Keratinocyte (primary cell): ENCODE data around the gene MAP1LC3B2. TPM values are rescaled to one million over a fixed set of nuclear protein-coding genes. Genes with fewer than 3 reads are reported as not detected.

Source experiments
- DNase-seq: peaks from one replicate; pipeline ENCODE4 v3.0.0-alpha.2; 2011; ENCODE audit warnings: low read depth, missing footprints, low spot score
- FAIRE-seq: peaks from 2 replicates; lab custom pipeline; 2011; peaks lifted over from hg19 to GRCh38; lab: Jason Lieb, UNC
- H2AFZ ChIP-seq: 2 replicates; pipeline ENCODE4 v1.6.0; 2012; ENCODE audit warnings: low read length, control low read depth, inconsistent platforms; ENCODE audit not compliant: control insufficient read depth
- H3K27ac ChIP-seq: 2 replicates; pipeline ENCODE4 v1.5.1; 2011; ENCODE audit warnings: low read length; ENCODE audit not compliant: control insufficient read depth, insufficient read depth
- H3K27me3 ChIP-seq: 3 replicates; pipeline ENCODE4 v1.6.0; 2011; ENCODE audit warnings: low read length; ENCODE audit not compliant: control insufficient read depth, insufficient read depth; ENCODE audit errors: extremely low read depth
- H3K36me3 ChIP-seq, 2 experiments: 2 replicates in 1 of 2; 3 replicates in 1 of 2; pipeline ENCODE4 v1.5.1; 2011; ENCODE audit warnings: low read length in 2 of 2, mild to moderate bottlenecking in 1 of 2; ENCODE audit not compliant: control insufficient read depth in 2 of 2, insufficient read depth in 2 of 2; ENCODE audit errors: extremely low read depth in 1 of 2
- H3K4me1 ChIP-seq: 3 replicates; pipeline ENCODE4 v1.5.1; 2011; ENCODE audit warnings: low read length; ENCODE audit not compliant: control insufficient read depth, insufficient read depth; ENCODE audit errors: extremely low read depth
- H3K4me2 ChIP-seq: 3 replicates; pipeline ENCODE4 v1.6.0; 2011; ENCODE audit warnings: low read depth, low read length; ENCODE audit not compliant: control insufficient read depth, insufficient read depth; ENCODE audit errors: extremely low read depth
- H3K4me3 ChIP-seq, 3 experiments: fragments of 200-600 bp in 1 of 3; sonication (generic) in 1 of 3; 2 replicates in 2 of 3; 3 replicates in 1 of 3; pipeline ENCODE4 v1.5.1; 2011 to 2016; ENCODE audit warnings: low read length in 3 of 3, mild to moderate bottlenecking in 3 of 3, control low read depth in 2 of 3, inconsistent platforms in 1 of 3, low read depth in 1 of 3, mixed read lengths in 1 of 3, mixed run types in 1 of 3, moderate library complexity in 1 of 3; ENCODE audit not compliant: control insufficient read depth in 2 of 3, insufficient read depth in 2 of 3; ENCODE audit errors: extremely low read depth in 1 of 3
- H3K79me2 ChIP-seq: 2 replicates; pipeline ENCODE4 v1.6.0; 2012; ENCODE audit warnings: low read length; ENCODE audit not compliant: control insufficient read depth, insufficient read depth
- H3K9ac ChIP-seq: 3 replicates; pipeline ENCODE4 v1.6.0; 2011; ENCODE audit warnings: low read length; ENCODE audit not compliant: control insufficient read depth, insufficient read depth; ENCODE audit errors: extremely low read depth
- H3K9me1 ChIP-seq: 3 replicates; pipeline ENCODE4 v1.6.0; 2011; ENCODE audit warnings: low read length; ENCODE audit not compliant: control insufficient read depth, insufficient read depth; ENCODE audit errors: extremely low read depth
- H3K9me3 ChIP-seq: 2 replicates; pipeline ENCODE4 v1.5.1; 2012; ENCODE audit warnings: low read depth, low read length; ENCODE audit not compliant: control insufficient read depth
- H4K20me1 ChIP-seq: 3 replicates; pipeline ENCODE4 v1.6.0; 2011; ENCODE audit warnings: low read length; ENCODE audit not compliant: control insufficient read depth, insufficient read depth; ENCODE audit errors: extremely low read depth
- CTCF ChIP-seq, 3 experiments: IDR thresholded peaks in 1 of 3; conservative IDR thresholded peaks in 1 of 3; optimal IDR thresholded peaks in 1 of 3; 2 replicates in 2 of 3; 3 replicates in 1 of 3; pipeline versions ENCODE3 to v1.5.1; 2011; ENCODE audit warnings: low read length in 3 of 3, mild to moderate bottlenecking in 3 of 3, moderate library complexity in 2 of 3, control low read depth in 1 of 3, inconsistent platforms in 1 of 3; ENCODE audit not compliant: insufficient read depth in 2 of 3; ENCODE audit errors: extremely low read depth in 1 of 3
- EZH2 ChIP-seq: IDR thresholded peaks from one replicate; pipeline ENCODE4 v1.6.1; 2012; ENCODE audit warnings: inconsistent platforms, mild to moderate bottlenecking, low read length, moderate library complexity
- dilution Hi-C: fragments of 300-500 bp; cut with MboI; formaldehyde crosslinking; loops from one replicate; pipeline ENCODE4 v1.7.0; 2020; ENCODE audit warnings: low sequenced_read_pairs; ENCODE audit not compliant: extremely low pct_ligation_motif_present
- polyA plus RNA-seq, 5 experiments: library from polyadenylated mRNA; depleted of rRNA in 3 of 5; stranded (reverse) in 3 of 5; stranded (forward) in 1 of 5; unstranded in 1 of 5; fragments of >200 nt; gene quantifications; 1 replicate in 1 of 5; 2 replicates in 3 of 5; 3 replicates in 1 of 5; pipeline versions ENCODE4 v1.2.1 to v1.2.3, GENCODE V29; 2011 to 2012; ENCODE audit warnings: missing spikeins in 2 of 5, low read depth in 1 of 5, low replicate concordance in 1 of 5

The MAP1LC3B2 gene
- polyA plus RNA-seq, 1 donor (not counting 4 experiments of a cell fraction or from before 2014, with no cell fraction given): 6.0 TPM

DNA sequence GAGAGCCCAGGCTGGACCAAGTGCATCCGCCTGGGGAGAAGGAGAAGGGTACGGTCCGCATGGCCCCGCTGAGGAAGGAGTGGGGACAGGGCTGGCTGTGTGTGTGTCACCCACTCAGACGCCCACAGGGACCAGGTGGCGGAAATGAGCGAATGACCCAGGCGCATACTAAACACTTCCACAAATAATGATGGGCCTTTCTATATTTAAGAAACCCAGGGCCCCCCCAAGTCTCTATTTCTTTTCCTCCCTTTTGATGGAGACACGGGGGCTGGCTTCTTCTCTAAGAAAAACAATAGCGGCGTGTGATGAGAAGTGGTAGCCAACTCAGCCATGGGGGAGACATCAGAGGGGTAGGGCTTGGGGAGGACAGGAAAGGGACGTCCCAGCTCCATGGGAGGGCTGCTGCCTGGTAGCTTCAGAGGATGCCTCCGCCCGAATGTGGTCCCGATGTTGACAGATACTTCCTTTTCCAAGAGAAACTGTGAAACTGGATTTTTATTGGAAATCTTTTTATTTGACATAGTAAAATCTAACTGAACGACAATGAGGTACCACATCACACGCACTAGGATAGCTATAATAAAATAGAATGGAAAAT, 6.3 kb upstream of the MAP1LC3B2 start:
- no peaks in the 10 kb centered on the region for H3K9me1 ChIP-seq
- dilution Hi-C loops: no loop called here
- no peak overlapping the region for H2AFZ ChIP-seq
- no peak for DNase-seq
- H3K4me3 ChIP-seq: no peak overlapping the region
- FAIRE-seq: no peak
- H3K9ac ChIP-seq: no peak overlapping the region
- H4K20me1 ChIP-seq: no peaks in the 10 kb centered on the region
- H3K79me2 ChIP-seq: no peaks in the 10 kb centered on the region
- no peaks in the 10 kb centered on the region for H3K27me3 ChIP-seq
- H3K4me2 ChIP-seq: no peak overlapping the region
- H3K4me1 ChIP-seq: peaks cover 5% of the 10 kb centered on the region
- no peaks in the 10 kb centered on the region for H3K9me3 ChIP-seq
- no peak overlapping the region for H3K27ac ChIP-seq
- no peak for TF ChIP-seq EZH2
- no peak for TF ChIP-seq CTCF (optimal IDR thresholded peaks at IDR 0.05 in 1 of 3, IDR thresholded peaks at IDR 0.05 in 1 of 3, conservative IDR thresholded peaks at IDR 0.05 in 1 of 3; ENCODE audit: extremely low read depth in 1 of 3, insufficient read depth in 2 of 3, low read length in 3 of 3)
- no peaks in the 10 kb centered on the region for H3K36me3 ChIP-seq

DNA sequence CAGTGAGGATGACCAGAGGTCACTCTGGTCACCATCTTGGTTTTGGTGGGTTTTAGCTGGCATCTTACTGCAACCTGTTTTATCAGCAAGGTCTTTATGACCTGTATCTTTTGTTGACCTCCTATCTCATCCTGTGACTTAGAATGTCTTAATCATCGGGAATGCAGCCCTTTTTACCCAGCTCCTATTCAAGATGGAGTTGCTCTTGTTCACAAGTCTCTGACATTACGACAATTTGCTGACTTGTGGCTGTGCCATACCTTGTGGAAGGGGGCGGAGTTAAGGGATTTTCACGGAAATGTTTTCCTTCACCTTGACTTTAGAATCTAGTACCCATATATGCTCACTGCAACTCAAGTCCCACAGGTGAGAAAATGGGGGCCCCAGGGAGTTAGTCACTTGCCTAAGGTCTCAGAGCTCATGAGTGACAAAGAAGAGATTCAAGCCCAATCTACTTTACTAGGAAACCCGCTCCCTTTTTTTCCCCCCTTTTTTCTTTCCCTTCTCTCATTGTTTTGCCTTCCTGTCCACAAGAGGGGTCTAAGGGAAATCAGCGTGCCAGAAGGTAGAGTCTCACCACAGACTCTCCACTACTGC, 2.7 kb upstream of the MAP1LC3B2 start:
- no peak overlapping the region for H2AFZ ChIP-seq
- H4K20me1 ChIP-seq: no peaks in the 10 kb centered on the region
- H3K4me2 ChIP-seq: no peak overlapping the region
- FAIRE-seq (no peak), DNase-seq (no peak)
- H3K9me1 ChIP-seq: no peaks in the 10 kb centered on the region
- H3K4me1 ChIP-seq: peaks cover 21% of the 10 kb centered on the region
- H3K9ac ChIP-seq: no peak overlapping the region
- no peaks in the 10 kb centered on the region for H3K27me3 ChIP-seq
- H3K4me3 ChIP-seq: no peak overlapping the region
- no peaks in the 10 kb centered on the region for H3K79me2 ChIP-seq
- H3K27ac ChIP-seq: no peak overlapping the region
- TF ChIP-seq EZH2: no peak
- H3K9me3 ChIP-seq: no peaks in the 10 kb centered on the region
- H3K36me3 ChIP-seq: no peaks in the 10 kb centered on the region
- dilution Hi-C loops: no loop called here
